H4 (cell line): ENCODE measurements around the gene LRRK1. TPM values are rescaled to one million over a fixed set of nuclear protein-coding genes. Genes with fewer than 3 reads are reported as not detected.
A peak's percentile ranks its signal among the peaks of the same experiment; 100 is the strongest.

Experiments
- DNase-seq: peaks from one replicate; pipeline ENCODE4 v3.0.0-alpha.2; 2015; ENCODE audit warnings: low spot score
- total RNA-seq: library from RNA; depleted of rRNA; stranded (reverse); fragments of >200 nt; shearing (Covaris generic); gene quantifications from 2 replicates; pipeline ENCODE4 v1.2.3, GENCODE V29; 2014

LRRK1 gene
- total RNA-seq, 1 experiment from 2014 or later = 1.4 TPM

GRCh38 chr15:100914876-100915275, 4.3 kb upstream of the LRRK1 start:
- DNase-seq = no peak

- DNase-seq = no peak
Observed at GRCh38 chr15:100918034-100918689, 995 bp upstream of the LRRK1 start.

- DNase-seq = no peak
Observed at GRCh38 chr15:100919481-100920405, 586 bp downstream of the LRRK1 start.

- no peak for DNase-seq
Observed at GRCh38 chr15:100920516-100921135, 1.5 kb downstream of the LRRK1 start.

GRCh38 chr15:100922192-100923040, 3.3 kb downstream of the LRRK1 start:
- DNase-seq = no peak

GRCh38 chr15:100923076-100923475, 3.9 kb downstream of the LRRK1 start:
- no peak for DNase-seq

- no peak for DNase-seq
Observed at GRCh38 chr15:100923902-100924301, 4.7 kb downstream of the LRRK1 start.

GRCh38 chr15:100924436-100924835, 5.3 kb downstream of the LRRK1 start:
- no peak for DNase-seq

GRCh38 chr15:100925480-100925879, 6.3 kb downstream of the LRRK1 start:
- no peak for DNase-seq

GRCh38 chr15:100926258-100926657, 7.1 kb downstream of the LRRK1 start:
- DNase-seq = no peak

GRCh38 chr15:100926971-100927756, 8.0 kb downstream of the LRRK1 start:
- DNase-seq = no peak

- DNase-seq = no peak
Observed at GRCh38 chr15:100928632-100929280, 9.6 kb downstream of the LRRK1 start.

- no peak for DNase-seq
Observed at GRCh38 chr15:100929641-100930042, 10.5 kb downstream of the LRRK1 start.

GRCh38 chr15:100930306-100930848, 11.2 kb downstream of the LRRK1 start:
- no peak for DNase-seq

- DNase-seq = no peak
Observed at GRCh38 chr15:100931143-100931890, 12.2 kb downstream of the LRRK1 start.

- DNase-seq = no peak
Observed at GRCh38 chr15:100932676-100933348, 13.7 kb downstream of the LRRK1 start.

- no peak for DNase-seq
Observed at GRCh38 chr15:100934166-100934565, 15.0 kb downstream of the LRRK1 start.

- DNase-seq = peak; percentile 29
Observed at GRCh38 chr15:100934726-100935125, 15.6 kb downstream of the LRRK1 start.

GRCh38 chr15:100937171-100937570, 18.0 kb downstream of the LRRK1 start:
- no peak for DNase-seq
